ENCODE results near the gene GFRA1. TPM values are rescaled to one million over a fixed set of nuclear protein-coding genes. Genes with fewer than 3 reads are reported as not detected.

Gene GFRA1
- total and polyA plus RNA-seq, 2 donors (not counting 1 experiment from before 2014, with no cell fraction given), result not detected

DNA sequence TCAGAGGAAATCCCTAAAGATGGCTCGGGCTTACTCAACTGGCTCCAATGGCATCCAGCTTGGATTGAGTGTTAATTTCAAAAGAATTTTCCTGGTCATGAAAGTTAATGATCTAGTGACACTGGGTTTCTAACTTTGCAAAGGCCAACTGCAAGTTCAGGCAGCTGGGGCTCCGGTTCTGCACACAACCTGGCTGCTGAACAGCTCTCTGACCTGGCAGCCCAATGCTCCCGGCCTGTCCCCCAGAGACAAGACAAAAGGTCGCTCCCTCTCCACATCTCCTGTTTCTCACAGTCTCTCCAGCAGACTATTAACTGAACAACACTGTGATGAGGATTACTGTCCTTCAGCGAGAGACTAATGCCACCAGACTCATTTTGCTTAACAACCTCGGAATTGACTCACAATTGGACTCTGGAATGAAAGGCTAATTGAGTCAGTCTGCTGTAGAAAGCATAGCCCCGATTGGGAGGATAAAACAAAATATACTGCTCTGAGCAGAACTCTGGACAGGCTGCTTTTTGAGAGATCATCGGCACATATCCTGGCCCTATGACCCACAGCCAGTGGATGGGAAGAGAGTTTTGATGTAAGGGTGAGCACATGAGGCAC, 174.5 kb downstream of the GFRA1 start:
- CTCF ChIA-PET, result no interaction called here
- intact Hi-C loops (cut with micrococcal nuclease), result no loop called here
- H3K9me3 ChIP-seq (ENCODE audit: control extremely low read depth in 1 of 3, control insufficient read depth in 2 of 3, insufficient read depth in 1 of 3, low read length in 2 of 3), result peaks cover 0 to 8% (median 0%) of the 10 kb centered on the region in 3 donors
- DNase-seq (no peak), ATAC-seq (ENCODE audit: low read depth) (no peak)
- H3K36me3 ChIP-seq (replicated peaks in 1 of 2; ENCODE audit: control extremely low read depth in 1 of 2, control insufficient read depth in 1 of 2, extremely low read depth in 1 of 2, insufficient read depth in 2 of 2, low read length in 1 of 2), result no peaks in the 10 kb centered on the region
- H3K27ac ChIP-seq (ENCODE audit: low read length in 2 of 2), result no peak overlapping the region
- H3K4me1 Mint-ChIP-seq, result no peaks in the 10 kb centered on the region
- H3K79me2 ChIP-seq (ENCODE audit: control insufficient read depth, insufficient read depth, low read length), result no peaks in the 10 kb centered on the region
- H3K4me3 ChIP-seq (ENCODE audit: control extremely low read depth in 1 of 5, extremely low read depth in 1 of 5, insufficient read depth in 1 of 5, low read depth in 2 of 5, low read length in 4 of 5), result no peak overlapping the region
- no peak overlapping the region for H3K27ac Mint-ChIP-seq
- H4K20me1 ChIP-seq (ENCODE audit: control insufficient read depth, insufficient read depth, low read length, poor library complexity, severe bottlenecking), result no peaks in the 10 kb centered on the region
- H3K27me3 ChIP-seq (replicated peaks in 1 of 4; ENCODE audit: control extremely low read depth in 1 of 4, control insufficient read depth in 3 of 4, insufficient read depth in 4 of 4, low read length in 3 of 4), result no peaks in the 10 kb centered on the region
- H3K27me3 Mint-ChIP-seq, result no peaks in the 10 kb centered on the region
- H3K9ac ChIP-seq (ENCODE audit: low read length), result no peak overlapping the region
- H3K4me2 ChIP-seq (replicated peaks; ENCODE audit: low read depth, low read length, poor library complexity, severe bottlenecking), result no peak overlapping the region
- no peak overlapping the region for H3K4me3 Mint-ChIP-seq
- POLR2A ChIA-PET, result no interaction called here
- 86% methylated on average over 5 of the region's 8 CpGs for WGBS (ENCODE audit: insufficient coverage)
- no peak overlapping the region for H2AFZ ChIP-seq (ENCODE audit: insufficient read depth, low read depth, low read length, poor library complexity, severe bottlenecking)
- peaks cover 3% of the 10 kb centered on the region for H3K9me3 Mint-ChIP-seq (ENCODE audit: insufficient read depth)
- no peaks in the 10 kb centered on the region for H3K4me1 ChIP-seq (ENCODE audit: control insufficient read depth in 2 of 2, insufficient read depth in 2 of 2, low read length in 2 of 2)
- TF ChIP-seq EZH2 (IDR thresholded peaks at IDR 0.05; ENCODE audit: borderline replicate concordance, insufficient read depth, low read depth, low read length, poor library complexity, severe bottlenecking), result no peak
- TF ChIP-seq, protein P1, sequence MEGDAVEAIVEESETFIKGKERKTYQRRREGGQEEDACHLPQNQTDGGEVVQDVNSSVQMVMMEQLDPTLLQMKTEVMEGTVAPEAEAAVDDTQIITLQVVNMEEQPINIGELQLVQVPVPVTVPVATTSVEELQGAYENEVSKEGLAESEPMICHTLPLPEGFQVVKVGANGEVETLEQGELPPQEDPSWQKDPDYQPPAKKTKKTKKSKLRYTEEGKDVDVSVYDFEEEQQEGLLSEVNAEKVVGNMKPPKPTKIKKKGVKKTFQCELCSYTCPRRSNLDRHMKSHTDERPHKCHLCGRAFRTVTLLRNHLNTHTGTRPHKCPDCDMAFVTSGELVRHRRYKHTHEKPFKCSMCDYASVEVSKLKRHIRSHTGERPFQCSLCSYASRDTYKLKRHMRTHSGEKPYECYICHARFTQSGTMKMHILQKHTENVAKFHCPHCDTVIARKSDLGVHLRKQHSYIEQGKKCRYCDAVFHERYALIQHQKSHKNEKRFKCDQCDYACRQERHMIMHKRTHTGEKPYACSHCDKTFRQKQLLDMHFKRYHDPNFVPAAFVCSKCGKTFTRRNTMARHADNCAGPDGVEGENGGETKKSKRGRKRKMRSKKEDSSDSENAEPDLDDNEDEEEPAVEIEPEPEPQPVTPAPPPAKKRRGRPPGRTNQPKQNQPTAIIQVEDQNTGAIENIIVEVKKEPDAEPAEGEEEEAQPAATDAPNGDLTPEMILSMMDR (IDR thresholded peaks at IDR 0.05), result no peak

DNA sequence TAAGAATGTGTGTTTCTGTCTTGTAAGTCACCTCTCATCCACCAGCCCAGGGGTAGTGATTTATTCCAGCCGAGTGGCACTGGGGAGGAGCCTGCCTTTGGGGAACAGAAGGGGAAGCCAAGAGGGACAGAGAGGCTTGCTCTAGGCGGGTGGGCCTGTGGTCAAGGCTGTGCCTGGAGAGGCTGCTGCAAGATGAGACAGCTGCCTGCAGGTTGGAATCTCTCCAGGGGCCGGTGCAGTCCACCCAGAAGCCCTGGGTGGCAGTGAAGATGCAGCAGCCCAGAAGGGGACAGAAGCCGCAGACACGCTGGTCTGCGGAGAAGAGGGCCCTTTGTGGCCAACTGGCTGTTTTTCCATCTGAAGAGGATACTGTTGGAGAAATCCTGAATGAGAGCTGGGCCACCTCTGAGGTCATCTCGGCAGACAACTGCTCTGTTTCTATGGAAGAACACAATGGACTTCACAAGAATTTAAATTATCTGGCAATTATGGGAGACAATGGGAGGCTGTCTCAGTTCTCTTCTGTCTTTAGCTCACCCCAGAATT, 175.7 kb downstream of the GFRA1 start:
- DNase-seq (no peak), ATAC-seq (ENCODE audit: low read depth) (no peak)
- no peaks in the 10 kb centered on the region for H3K36me3 ChIP-seq (replicated peaks in 1 of 2; ENCODE audit: control extremely low read depth in 1 of 2, control insufficient read depth in 1 of 2, extremely low read depth in 1 of 2, insufficient read depth in 2 of 2, low read length in 1 of 2)
- H3K4me2 ChIP-seq (replicated peaks; ENCODE audit: low read depth, low read length, poor library complexity, severe bottlenecking), result no peak overlapping the region
- H3K27me3 ChIP-seq (replicated peaks in 1 of 4; ENCODE audit: control extremely low read depth in 1 of 4, control insufficient read depth in 3 of 4, insufficient read depth in 4 of 4, low read length in 3 of 4), result no peaks in the 10 kb centered on the region
- H2AFZ ChIP-seq (ENCODE audit: insufficient read depth, low read depth, low read length, poor library complexity, severe bottlenecking), result no peak overlapping the region
- H4K20me1 ChIP-seq (ENCODE audit: control insufficient read depth, insufficient read depth, low read length, poor library complexity, severe bottlenecking), result no peaks in the 10 kb centered on the region
- H3K27ac ChIP-seq (ENCODE audit: low read length in 2 of 2), result no peak overlapping the region
- no peak overlapping the region for H3K27ac Mint-ChIP-seq
- POLR2A ChIA-PET, result no interaction called here
- intact Hi-C loops (cut with micrococcal nuclease), result no loop called here
- H3K4me3 Mint-ChIP-seq, result no peak overlapping the region
- 70% methylated on average over 6 of the region's 7 CpGs for WGBS (ENCODE audit: insufficient coverage)
- no peaks in the 10 kb centered on the region for H3K4me1 ChIP-seq (ENCODE audit: control insufficient read depth in 2 of 2, insufficient read depth in 2 of 2, low read length in 2 of 2)
- H3K9ac ChIP-seq (ENCODE audit: low read length), result no peak overlapping the region
- CTCF ChIA-PET, result no interaction called here
- H3K79me2 ChIP-seq (ENCODE audit: control insufficient read depth, insufficient read depth, low read length), result no peaks in the 10 kb centered on the region
- no peaks in the 10 kb centered on the region for H3K27me3 Mint-ChIP-seq
- no peaks in the 10 kb centered on the region for H3K4me1 Mint-ChIP-seq
- H3K9me3 Mint-ChIP-seq (ENCODE audit: insufficient read depth), result peaks cover 3% of the 10 kb centered on the region
- H3K9me3 ChIP-seq (ENCODE audit: control extremely low read depth in 1 of 3, control insufficient read depth in 2 of 3, insufficient read depth in 1 of 3, low read length in 2 of 3), result peaks cover 0 to 8% (median 0%) of the 10 kb centered on the region in 3 donors
- TF ChIP-seq, protein P1 (IDR thresholded peaks at IDR 0.05), result no peak
- TF ChIP-seq EZH2 (IDR thresholded peaks at IDR 0.05; ENCODE audit: borderline replicate concordance, insufficient read depth, low read depth, low read length, poor library complexity, severe bottlenecking), result no peak
- no peak overlapping the region for H3K4me3 ChIP-seq (ENCODE audit: control extremely low read depth in 1 of 5, extremely low read depth in 1 of 5, insufficient read depth in 1 of 5, low read depth in 2 of 5, low read length in 4 of 5)

Measured in B cell (primary cell).